ENCODE measurements around the gene LIX1.

- TF ChIP-seq CTCF (IDR thresholded peaks at IDR 0.05; ENCODE audit: insufficient read depth, low read depth, low read length) (no peak), EZH2 (IDR thresholded peaks at IDR 0.05; ENCODE audit: insufficient read depth, low read length) (no peak)
These were observed 49.5 kb upstream of the LIX1 start for GRCh38 chr5:97191893-97192292.

All from astrocyte (in vitro differentiated cells and primary cell).